Prostate gland (tissue), 2 donors: ENCODE measurements around the gene NUPR1.

Source experiments
- CTCF ChIP-seq, 4 experiments: fragments of 200-600 bp in 2 of 4; fragments of 450-650 bp in 2 of 4; sonication (generic) in 2 of 4; IDR thresholded peaks; 1 replicate in 3 of 4; 2 replicates in 1 of 4; pipeline ENCODE4 v1.5.1; 2016 to 2019; ENCODE audit warnings: antibody characterized with exemption in 4 of 4, mild to moderate bottlenecking in 2 of 4, moderate library complexity in 2 of 4
- POLR2A ChIP-seq: fragments of 450-650 bp; IDR thresholded peaks from one replicate; pipeline ENCODE4 v1.6.1; 2016; ENCODE audit warnings: antibody characterized with exemption, mild to moderate bottlenecking
- POLR2AphosphoS5 ChIP-seq: sonication (generic); formaldehyde crosslinking; IDR thresholded peaks from one replicate; pipeline ENCODE4 v1.6.1; 2017; ENCODE audit warnings: antibody characterized with exemption

DNA sequence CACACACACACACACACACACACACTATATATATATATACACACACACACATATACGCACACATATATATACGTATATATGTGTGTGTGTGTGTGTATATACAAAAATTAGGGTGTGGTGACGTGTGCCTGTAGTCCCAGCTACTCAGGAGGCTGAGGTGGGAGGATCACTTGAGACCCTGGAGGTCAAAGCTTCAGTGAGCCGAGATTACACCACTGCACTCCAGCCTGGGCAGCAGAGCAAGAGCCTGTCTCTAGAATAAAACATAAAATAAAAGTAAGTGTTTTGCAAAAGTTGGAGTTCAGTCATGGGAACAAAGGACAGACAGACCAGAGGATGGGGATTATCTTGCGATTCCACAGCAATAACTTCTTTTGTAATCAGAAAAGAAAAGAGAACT, 10.8 kb downstream of the NUPR1 start:
- no peak for TF ChIP-seq CTCF (IDR thresholded peaks at IDR 0.05)
- TF ChIP-seq POLR2A = no peak
- TF ChIP-seq POLR2AphosphoS5 = no peak
